Subcutaneous abdominal adipose tissue (tissue), 5 donors: ENCODE measurements around the gene DDX51.

Experiments used
- H3K27ac ChIP-seq: one replicate; pipeline ENCODE4 v1.7.0; 2013; ENCODE audit warnings: low read depth, mild to moderate bottlenecking, inconsistent platforms, low read length, moderate library complexity
- H3K27me3 ChIP-seq, 5 donors: one replicate each; pipeline ENCODE4 v1.7.0; 2013; ENCODE audit warnings: low read length in 5 of 5, inconsistent platforms in 1 of 5; ENCODE audit not compliant: control insufficient read depth in 5 of 5, insufficient read depth in 4 of 5
- H3K36me3 ChIP-seq, 5 donors: one replicate each; pipeline ENCODE4 v1.7.0; 2013; ENCODE audit warnings: low read length in 5 of 5; ENCODE audit not compliant: control insufficient read depth in 5 of 5, insufficient read depth in 5 of 5
- H3K4me1 ChIP-seq, 5 donors: one replicate each; pipeline ENCODE4 v1.7.0; 2013; ENCODE audit warnings: low read length in 5 of 5, mild to moderate bottlenecking in 3 of 5, moderate library complexity in 1 of 5; ENCODE audit not compliant: control insufficient read depth in 5 of 5, insufficient read depth in 5 of 5
- H3K4me3 ChIP-seq, 5 donors: one replicate each; pipeline ENCODE4 v1.7.0; 2013; ENCODE audit warnings: low read length in 5 of 5, low read depth in 1 of 5
- H3K9ac ChIP-seq, 5 donors: one replicate each; pipeline ENCODE4 v1.7.0; 2013; ENCODE audit warnings: low read length in 5 of 5, mild to moderate bottlenecking in 4 of 5, moderate library complexity in 3 of 5
- H3K9me3 ChIP-seq, 5 donors: one replicate each; pipeline ENCODE4 v1.7.0; 2013; ENCODE audit warnings: low read length in 5 of 5; ENCODE audit not compliant: control insufficient read depth in 5 of 5
- donor health status: healthy.
- donor health status: healthy.
- donor health status: healthy.
- donor health status: healthy.
- donor health status: healthy.

DDX51 gene

DNA sequence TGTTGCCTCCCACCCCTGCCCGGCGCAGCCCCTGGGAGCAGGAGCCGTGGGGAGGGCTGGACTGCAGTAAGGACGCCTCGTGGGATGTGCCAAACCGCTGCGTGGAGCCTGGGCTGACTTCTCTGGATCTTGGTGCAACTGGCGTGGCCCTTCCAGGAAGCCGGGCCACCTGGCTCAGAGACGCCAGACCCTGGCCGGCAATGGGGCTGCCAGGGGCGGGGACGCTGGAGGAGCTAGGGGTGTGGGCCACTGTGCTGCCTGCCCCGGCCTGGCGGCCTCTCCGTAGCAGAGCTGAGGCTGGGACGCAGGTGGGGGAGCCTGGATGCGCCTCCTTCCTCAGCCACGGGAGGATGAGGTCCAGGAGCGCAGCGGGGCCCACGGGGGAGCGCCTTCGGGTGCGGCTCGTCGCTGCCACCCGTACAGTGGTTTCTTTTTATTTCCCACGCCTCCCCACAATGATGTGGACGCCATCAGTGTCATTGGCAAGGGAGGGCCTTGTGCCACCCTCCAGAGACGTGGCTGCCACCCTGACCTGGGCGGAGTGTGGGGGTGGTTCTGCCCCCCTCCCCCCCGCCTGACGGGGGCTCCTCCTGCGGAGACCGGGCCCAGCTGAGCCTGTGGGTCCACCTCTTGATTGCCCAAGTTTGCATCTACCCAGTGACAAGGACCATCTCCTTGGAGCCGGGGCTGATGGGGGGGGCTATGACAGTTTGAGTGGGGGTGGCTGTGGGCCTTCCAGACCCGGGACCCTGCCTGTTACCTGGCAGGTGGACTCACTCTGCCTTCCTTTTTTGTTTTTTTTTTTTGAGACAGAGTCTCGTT, 11.3 kb downstream of the DDX51 start:
- H3K36me3 ChIP-seq, result peaks cover 0 to 20% (median 7%) of the 10 kb centered on the region in 5 donors

DNA sequence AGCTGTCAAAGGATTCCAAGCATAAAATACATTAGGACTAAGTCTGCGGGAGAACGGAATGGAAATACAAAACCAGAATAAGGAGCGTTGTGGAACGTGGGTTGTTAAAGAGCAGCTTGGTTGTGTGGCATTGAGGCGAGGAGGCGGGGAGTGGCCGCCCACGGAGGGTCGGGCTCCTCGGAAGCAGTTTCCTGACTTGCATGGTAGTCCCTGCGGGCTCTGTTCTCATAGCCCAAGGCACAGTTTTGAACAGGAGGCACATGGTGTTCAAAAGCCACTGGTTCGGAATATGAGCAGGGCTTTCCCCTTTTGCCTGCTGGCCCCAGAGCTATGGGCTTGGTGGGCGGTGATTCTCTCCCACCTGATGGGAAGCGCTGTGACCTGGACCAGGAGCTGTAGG, 12.2 kb downstream of the DDX51 start:
- no peaks in the 10 kb centered on the region for H3K27me3 ChIP-seq
- H3K27ac ChIP-seq, result no peak overlapping the region
- H3K36me3 ChIP-seq, result peaks cover 0 to 28% (median 15%) of the 10 kb centered on the region in 5 donors
- H3K4me3 ChIP-seq, result no peak overlapping the region
- H3K4me1 ChIP-seq, result no peaks in the 10 kb centered on the region
- H3K9me3 ChIP-seq, result peaks cover 0 to 2% (median 0%) of the 10 kb centered on the region in 5 donors
- H3K9ac ChIP-seq, result no peak overlapping the region

More for the DNA sequence above, 11.3 kb downstream of the DDX51 start:
- Histone ChIP-seq H3K27me3 (no peaks in the 10 kb centered on the region), H3K9me3 (peaks cover 0 to 2% (median 0%) of the 10 kb centered on the region in 5 donors), H3K4me1 (no peaks in the 10 kb centered on the region), H3K27ac (no peak overlapping the region), H3K9ac (no peak overlapping the region), H3K4me3 (no peak overlapping the region)

DNA sequence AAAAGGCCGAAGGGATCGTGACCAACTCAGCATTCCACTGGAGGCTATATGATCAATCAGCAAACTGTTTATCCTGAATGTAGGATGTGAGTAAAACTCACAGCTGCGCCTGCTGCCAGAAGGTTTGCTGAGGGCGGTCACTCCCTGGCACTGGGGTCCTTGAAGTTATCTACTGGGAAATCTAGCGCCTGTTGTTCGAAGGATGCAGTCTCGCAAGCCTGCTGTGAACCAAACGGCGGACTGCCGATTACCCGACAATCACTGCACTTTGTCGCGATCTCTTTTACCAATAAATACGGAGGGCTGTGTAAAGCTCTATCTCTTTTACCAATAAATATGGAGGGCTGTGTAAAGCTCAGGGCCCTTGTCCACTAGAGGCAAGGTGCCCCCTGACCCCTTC, 12.9 kb downstream of the DDX51 start:
- Histone ChIP-seq H3K9me3 (peaks cover 0 to 2% (median 0%) of the 10 kb centered on the region in 5 donors), H3K27me3 (no peaks in the 10 kb centered on the region), H3K36me3 (peaks cover 1 to 36% (median 22%) of the 10 kb centered on the region in 5 donors), H3K27ac (no peak overlapping the region), H3K4me3 (no peak overlapping the region), H3K4me1 (no peaks in the 10 kb centered on the region), H3K9ac (no peak overlapping the region)

- peaks cover 5 to 41% (median 27%) of the 10 kb centered on the region in 5 donors for H3K36me3 ChIP-seq
- H3K27me3 ChIP-seq, result no peaks in the 10 kb centered on the region
- H3K9me3 ChIP-seq, result peaks cover 0 to 2% (median 0%) of the 10 kb centered on the region in 5 donors
Observed at GRCh38 chr12:132130690-132131089, 13.4 kb downstream of the DDX51 start.

DNA sequence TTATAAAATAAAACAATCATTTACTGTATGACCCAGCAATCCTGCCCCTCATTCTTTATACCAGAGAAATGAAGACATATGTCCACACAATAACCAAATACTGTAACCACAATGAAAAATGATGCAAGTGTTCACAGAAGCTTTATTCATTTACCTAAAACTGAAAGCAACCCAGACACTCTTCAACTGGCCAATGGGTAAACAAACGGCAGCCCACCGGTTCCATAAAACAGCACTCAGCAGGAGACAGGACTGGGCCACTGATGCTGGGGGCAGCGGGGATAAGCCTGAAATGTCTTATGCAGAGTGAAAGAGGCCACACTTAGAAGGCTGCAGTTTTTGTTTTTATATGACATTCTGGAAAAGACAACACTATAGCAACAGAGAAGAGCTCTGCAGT, 15.1 kb downstream of the DDX51 start:
- no peak overlapping the region for H3K4me3 ChIP-seq
- no peak overlapping the region for H3K27ac ChIP-seq
- no peaks in the 10 kb centered on the region for H3K27me3 ChIP-seq
- peaks cover 0 to 2% (median 0%) of the 10 kb centered on the region in 5 donors for H3K9me3 ChIP-seq
- H3K4me1 ChIP-seq, result no peaks in the 10 kb centered on the region
- peaks cover 5 to 58% (median 44%) of the 10 kb centered on the region in 5 donors for H3K36me3 ChIP-seq
- H3K9ac ChIP-seq, result no peak overlapping the region

More at GRCh38 chr12:132130690-132131089, 13.4 kb downstream of the DDX51 start:
- H3K9ac ChIP-seq, result no peak overlapping the region
- no peak overlapping the region for H3K4me3 ChIP-seq
- no peaks in the 10 kb centered on the region for H3K4me1 ChIP-seq
- H3K27ac ChIP-seq, result no peak overlapping the region

GRCh38 chr12:132127041-132127440, 17.1 kb downstream of the DDX51 start:
- Histone ChIP-seq H3K9me3 (peaks cover 0 to 2% (median 0%) of the 10 kb centered on the region in 5 donors), H3K36me3 (peaks cover 5 to 71% (median 50%) of the 10 kb centered on the region in 5 donors), H3K27ac (no peak overlapping the region), H3K4me3 (no peak overlapping the region), H3K4me1 (no peaks in the 10 kb centered on the region), H3K27me3 (no peaks in the 10 kb centered on the region), H3K9ac (no peak overlapping the region)

GRCh38 chr12:132125736-132126135, 18.4 kb downstream of the DDX51 start:
- Histone ChIP-seq H3K36me3 (peaks cover 8 to 83% (median 64%) of the 10 kb centered on the region in 5 donors), H3K27ac (no peak overlapping the region), H3K9ac (no peak overlapping the region), H3K4me1 (no peaks in the 10 kb centered on the region), H3K4me3 (no peak overlapping the region), H3K27me3 (no peaks in the 10 kb centered on the region), H3K9me3 (peaks cover 0 to 2% (median 0%) of the 10 kb centered on the region in 5 donors)

DNA sequence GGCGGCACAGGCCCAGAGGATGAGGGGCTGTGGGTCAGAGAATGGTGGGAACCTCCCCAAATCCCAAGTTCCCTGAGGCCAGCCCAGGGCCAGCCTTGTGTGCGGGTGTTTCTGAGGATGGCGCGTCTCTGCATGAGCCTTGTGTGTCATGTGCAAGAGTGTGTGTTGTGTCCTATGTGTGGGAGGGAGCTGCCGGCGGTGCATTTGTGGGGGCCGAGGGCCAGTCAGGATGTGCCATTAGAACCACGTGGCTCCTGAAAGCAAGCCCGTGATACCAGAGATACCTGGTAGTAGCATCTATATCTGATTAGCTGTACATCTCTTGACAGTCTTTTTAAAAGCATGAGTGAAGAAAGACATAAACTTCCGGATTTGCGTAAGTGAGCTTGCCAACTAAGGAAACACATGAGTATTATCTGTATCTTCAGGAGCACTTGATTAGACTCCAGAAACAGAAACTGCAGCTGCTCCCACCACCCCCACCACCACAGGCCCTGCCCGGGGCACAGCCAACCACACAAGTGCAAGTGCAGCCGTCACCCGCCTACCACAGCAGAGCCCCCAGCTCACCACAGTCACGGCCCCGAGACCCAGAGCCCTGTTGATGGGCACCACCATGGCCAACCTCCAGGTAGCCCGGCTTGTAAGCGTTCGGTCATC, 19.2 kb downstream of the DDX51 start:
- Histone ChIP-seq H3K27me3 (no peaks in the 10 kb centered on the region), H3K9me3 (peaks cover 0 to 2% (median 0%) of the 10 kb centered on the region in 5 donors), H3K4me3 (no peak overlapping the region), H3K9ac (no peak overlapping the region), H3K4me1 (no peaks in the 10 kb centered on the region), H3K36me3 (peaks cover 8 to 84% (median 66%) of the 10 kb centered on the region in 5 donors), H3K27ac (no peak overlapping the region)

DNA sequence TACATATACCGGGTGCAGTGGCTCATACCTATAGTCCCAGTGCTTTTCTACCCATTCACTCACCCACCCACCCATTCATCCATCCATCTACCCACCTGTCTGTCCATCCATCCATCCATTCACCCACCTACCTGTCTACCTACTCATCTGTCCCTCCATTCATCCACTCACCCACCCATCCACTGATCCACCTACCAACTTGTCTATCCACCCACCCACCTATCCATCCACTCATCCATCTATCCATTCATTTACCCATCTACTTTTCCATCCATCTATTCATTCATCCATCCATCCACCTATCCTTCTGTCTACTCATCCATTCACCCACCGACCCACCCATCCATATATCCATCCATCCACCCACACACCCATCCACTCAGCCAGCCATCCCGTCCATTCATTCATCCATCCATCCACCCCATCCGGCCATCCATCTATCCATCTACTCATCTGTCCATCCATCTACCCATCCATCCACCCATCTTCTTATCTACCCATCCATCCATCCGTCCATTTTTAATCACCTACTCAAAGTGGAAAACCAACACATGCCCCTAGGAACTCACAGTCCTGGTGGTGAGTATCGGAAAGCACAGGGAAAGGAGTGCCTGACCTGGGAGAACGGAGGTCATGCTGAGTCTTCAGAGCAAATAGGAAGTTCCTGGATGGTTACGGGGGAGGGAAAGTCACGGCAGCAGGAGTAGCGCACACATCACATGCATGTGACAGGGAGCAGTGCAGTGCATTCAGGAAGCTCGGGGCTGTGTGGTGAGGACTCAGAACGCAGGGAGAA, 20.0 kb downstream of the DDX51 start:
- Histone ChIP-seq H3K9me3 (peaks cover 0 to 2% (median 0%) of the 10 kb centered on the region in 5 donors), H3K9ac (no peak overlapping the region), H3K27ac (no peak overlapping the region), H3K4me1 (no peaks in the 10 kb centered on the region), H3K4me3 (no peak overlapping the region), H3K27me3 (no peaks in the 10 kb centered on the region), H3K36me3 (peaks cover 8 to 83% (median 66%) of the 10 kb centered on the region in 5 donors)
